Loucy (cell line): ENCODE data around the gene PTGER3.

ENCODE experiments used
- EZH2phosphoT487 ChIP-seq: fragments of 200-600 bp; IDR thresholded peaks from 2 replicates; pipeline ENCODE4 v1.6.1; 2018; ENCODE audit warnings: antibody characterized with exemption, mild to moderate bottlenecking, moderate library complexity, borderline replicate concordance
- TF ChIP-seq, protein P1 (sequence below): fragments of 200-600 bp; sonication (generic); conservative IDR thresholded peaks from 2 replicates; pipeline ENCODE4 v1.5.1; 2014; ENCODE audit warnings: mild to moderate bottlenecking, antibody characterized with exemption, low read length

GRCh38 chr1:70947835-70948234, 99.8 kb downstream of the PTGER3 start:
- TF ChIP-seq, protein P1, sequence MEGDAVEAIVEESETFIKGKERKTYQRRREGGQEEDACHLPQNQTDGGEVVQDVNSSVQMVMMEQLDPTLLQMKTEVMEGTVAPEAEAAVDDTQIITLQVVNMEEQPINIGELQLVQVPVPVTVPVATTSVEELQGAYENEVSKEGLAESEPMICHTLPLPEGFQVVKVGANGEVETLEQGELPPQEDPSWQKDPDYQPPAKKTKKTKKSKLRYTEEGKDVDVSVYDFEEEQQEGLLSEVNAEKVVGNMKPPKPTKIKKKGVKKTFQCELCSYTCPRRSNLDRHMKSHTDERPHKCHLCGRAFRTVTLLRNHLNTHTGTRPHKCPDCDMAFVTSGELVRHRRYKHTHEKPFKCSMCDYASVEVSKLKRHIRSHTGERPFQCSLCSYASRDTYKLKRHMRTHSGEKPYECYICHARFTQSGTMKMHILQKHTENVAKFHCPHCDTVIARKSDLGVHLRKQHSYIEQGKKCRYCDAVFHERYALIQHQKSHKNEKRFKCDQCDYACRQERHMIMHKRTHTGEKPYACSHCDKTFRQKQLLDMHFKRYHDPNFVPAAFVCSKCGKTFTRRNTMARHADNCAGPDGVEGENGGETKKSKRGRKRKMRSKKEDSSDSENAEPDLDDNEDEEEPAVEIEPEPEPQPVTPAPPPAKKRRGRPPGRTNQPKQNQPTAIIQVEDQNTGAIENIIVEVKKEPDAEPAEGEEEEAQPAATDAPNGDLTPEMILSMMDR = no peak
- TF ChIP-seq EZH2phosphoT487 = no peak
